ENCODE results near the gene NOTCH1. TPM values are rescaled to one million over a fixed set of nuclear protein-coding genes. Genes with fewer than 3 reads are reported as not detected.

Gene NOTCH1
- total and polyA plus RNA-seq, 2 of the 4 experiments (the other 2 are of a cell fraction) = 1.8 to 6.0 TPM

DNA sequence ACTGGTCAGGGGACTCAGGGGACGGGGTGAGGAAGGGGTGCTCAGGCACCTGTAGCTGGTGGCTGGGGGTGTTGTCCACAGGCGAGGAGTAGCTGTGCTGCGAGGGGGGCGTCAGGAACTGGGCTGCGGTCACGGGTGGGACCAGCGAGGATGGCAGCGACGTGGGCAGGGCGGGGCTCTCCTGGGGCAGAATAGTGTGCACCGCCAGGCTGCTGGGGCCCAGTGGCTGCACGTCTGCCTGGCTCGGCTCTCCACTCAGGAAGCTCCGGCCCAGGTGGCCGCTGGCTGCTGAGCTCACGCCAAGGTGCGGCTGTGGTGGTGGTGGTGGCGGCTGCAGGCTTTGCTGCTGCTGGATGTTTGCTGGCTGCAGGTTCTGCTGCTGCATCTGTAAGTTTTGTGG is 49.7 kb downstream of the NOTCH1 start:
- intact Hi-C loops (cut with micrococcal nuclease) = no loop called here
- H3K14ac ChIP-seq (replicated peaks; ENCODE audit: low read depth, low read length) = no peak overlapping the region
- CTCF ChIA-PET = no interaction called here

More for the DNA sequence above, 49.7 kb downstream of the NOTCH1 start:
- Histone ChIP-seq H2BK5ac (ENCODE audit: low read depth, low read length, poor library complexity, severe bottlenecking) (no peak overlapping the region), H2BK15ac (ENCODE audit: low read depth, low read length) (no peak overlapping the region), H3K56ac (ENCODE audit: extremely low read depth, insufficient read depth, low read length) (no peak overlapping the region), H3K18ac (ENCODE audit: low read depth, low read length) (no peak overlapping the region), H3K9ac (ENCODE audit: low read depth, low read length) (no peak overlapping the region), H3K4me3 (ENCODE audit: insufficient read depth, low read depth, low read length) (no peak overlapping the region), H2AK9ac (replicated peaks; ENCODE audit: low read depth, low read length, poor library complexity) (no peak overlapping the region), H4K91ac (ENCODE audit: insufficient read depth, low read depth, low read length) (no peak overlapping the region), H4K8ac (ENCODE audit: low read depth in 2 of 2, low read length in 2 of 2) (no peak overlapping the region), H3K9me1 (ENCODE audit: insufficient read depth, low read length) (no peaks in the 10 kb centered on the region), H3K27me3 (ENCODE audit: control insufficient read depth, insufficient read depth, low read length) (no peaks in the 10 kb centered on the region), H2BK120ac (ENCODE audit: low read depth, low read length) (no peak overlapping the region), H3K27ac (ENCODE audit: insufficient read depth, low read length) (no peak overlapping the region), H2BK20ac (ENCODE audit: low read depth, low read length) (no peak overlapping the region), H3K4me2 (ENCODE audit: low read depth, low read length) (no peak overlapping the region), H3K79me1 (ENCODE audit: low read depth in 1 of 2, low read length in 2 of 2) (no peaks in the 10 kb centered on the region), H3K4me1 (ENCODE audit: control insufficient read depth, insufficient read depth, low read length) (no peaks in the 10 kb centered on the region), H3K4ac (ENCODE audit: low read depth, low read length) (no peak overlapping the region), H4K20me1 (ENCODE audit: insufficient read depth, low read length) (no peaks in the 10 kb centered on the region), H2AK5ac (ENCODE audit: low read depth, low read length) (no peak overlapping the region), H4K5ac (ENCODE audit: low read depth, low read length) (no peak overlapping the region), H3K9me3 (ENCODE audit: control insufficient read depth, insufficient read depth, low read length) (no peaks in the 10 kb centered on the region), H3K23ac (ENCODE audit: low read depth, low read length) (no peak overlapping the region), H3K36me3 (ENCODE audit: control insufficient read depth, insufficient read depth, low read length) (peaks cover 53% of the 10 kb centered on the region), H2AFZ (replicated peaks; ENCODE audit: low read length, poor library complexity) (no peak overlapping the region)
- in situ Hi-C loops (cut with MboI; ENCODE audit: low sequenced_read_pairs) = no loop called here
- DNase-seq (no peak), ATAC-seq (ENCODE audit: low read depth) (no peak)
- 96% methylated on average over 14 of the region's 18 CpGs; no CpG with 5 or more reads in 1 of the 2 experiments for WGBS, 2 experiments (ENCODE audit: extremely low coverage in 2 of 2, insufficient read length in 1 of 2)
- dilution Hi-C loops (cut with HindIII; ENCODE audit: low sequenced_read_pairs, unreplicated experiment) = no loop called here
- TF ChIP-seq MAZ (IDR thresholded peaks at IDR 0.05; ENCODE audit: borderline replicate concordance, low read depth, low read length) = no peak
- TF ChIP-seq RCOR1 (IDR thresholded peaks at IDR 0.05; ENCODE audit: insufficient replicate concordance, low read length) = no peak
- TF ChIP-seq CHD1 (IDR thresholded peaks at IDR 0.05; ENCODE audit: low read depth, low read length) = no peak
- TF ChIP-seq, protein P1, sequence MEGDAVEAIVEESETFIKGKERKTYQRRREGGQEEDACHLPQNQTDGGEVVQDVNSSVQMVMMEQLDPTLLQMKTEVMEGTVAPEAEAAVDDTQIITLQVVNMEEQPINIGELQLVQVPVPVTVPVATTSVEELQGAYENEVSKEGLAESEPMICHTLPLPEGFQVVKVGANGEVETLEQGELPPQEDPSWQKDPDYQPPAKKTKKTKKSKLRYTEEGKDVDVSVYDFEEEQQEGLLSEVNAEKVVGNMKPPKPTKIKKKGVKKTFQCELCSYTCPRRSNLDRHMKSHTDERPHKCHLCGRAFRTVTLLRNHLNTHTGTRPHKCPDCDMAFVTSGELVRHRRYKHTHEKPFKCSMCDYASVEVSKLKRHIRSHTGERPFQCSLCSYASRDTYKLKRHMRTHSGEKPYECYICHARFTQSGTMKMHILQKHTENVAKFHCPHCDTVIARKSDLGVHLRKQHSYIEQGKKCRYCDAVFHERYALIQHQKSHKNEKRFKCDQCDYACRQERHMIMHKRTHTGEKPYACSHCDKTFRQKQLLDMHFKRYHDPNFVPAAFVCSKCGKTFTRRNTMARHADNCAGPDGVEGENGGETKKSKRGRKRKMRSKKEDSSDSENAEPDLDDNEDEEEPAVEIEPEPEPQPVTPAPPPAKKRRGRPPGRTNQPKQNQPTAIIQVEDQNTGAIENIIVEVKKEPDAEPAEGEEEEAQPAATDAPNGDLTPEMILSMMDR (conservative IDR thresholded peaks at IDR 0.05; ENCODE audit: low read depth, low read length) = no peak
- no peak for TF ChIP-seq MAFK (IDR thresholded peaks at IDR 0.05; ENCODE audit: low read depth, low read length)
- TF ChIP-seq, protein P2, sequence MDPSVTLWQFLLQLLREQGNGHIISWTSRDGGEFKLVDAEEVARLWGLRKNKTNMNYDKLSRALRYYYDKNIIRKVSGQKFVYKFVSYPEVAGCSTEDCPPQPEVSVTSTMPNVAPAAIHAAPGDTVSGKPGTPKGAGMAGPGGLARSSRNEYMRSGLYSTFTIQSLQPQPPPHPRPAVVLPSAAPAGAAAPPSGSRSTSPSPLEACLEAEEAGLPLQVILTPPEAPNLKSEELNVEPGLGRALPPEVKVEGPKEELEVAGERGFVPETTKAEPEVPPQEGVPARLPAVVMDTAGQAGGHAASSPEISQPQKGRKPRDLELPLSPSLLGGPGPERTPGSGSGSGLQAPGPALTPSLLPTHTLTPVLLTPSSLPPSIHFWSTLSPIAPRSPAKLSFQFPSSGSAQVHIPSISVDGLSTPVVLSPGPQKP (IDR thresholded peaks at IDR 0.05; ENCODE audit: borderline replicate concordance, low read depth, low read length) = no peak
- no peak for TF ChIP-seq RAD21 (IDR thresholded peaks at IDR 0.05; ENCODE audit: low read length)
- TF ChIP-seq BHLHE40 (IDR thresholded peaks at IDR 0.05; ENCODE audit: low read depth, low read length) = no peak
- no peak for TF ChIP-seq NFE2L2 (IDR thresholded peaks at IDR 0.05; ENCODE audit: low read depth, low read length)
- no peak for TF ChIP-seq MXI1 (IDR thresholded peaks at IDR 0.05; ENCODE audit: borderline replicate concordance, low read depth, low read length)
- TF ChIP-seq, protein P3, sequence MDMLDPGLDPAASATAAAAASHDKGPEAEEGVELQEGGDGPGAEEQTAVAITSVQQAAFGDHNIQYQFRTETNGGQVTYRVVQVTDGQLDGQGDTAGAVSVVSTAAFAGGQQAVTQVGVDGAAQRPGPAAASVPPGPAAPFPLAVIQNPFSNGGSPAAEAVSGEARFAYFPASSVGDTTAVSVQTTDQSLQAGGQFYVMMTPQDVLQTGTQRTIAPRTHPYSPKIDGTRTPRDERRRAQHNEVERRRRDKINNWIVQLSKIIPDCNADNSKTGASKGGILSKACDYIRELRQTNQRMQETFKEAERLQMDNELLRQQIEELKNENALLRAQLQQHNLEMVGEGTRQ (IDR thresholded peaks at IDR 0.05; ENCODE audit: low read depth, low read length) = no peak
- TF ChIP-seq CEBPB (IDR thresholded peaks at IDR 0.05; ENCODE audit: low read depth, low read length) = no peak
- TF ChIP-seq POLR2A (IDR thresholded peaks at IDR 0.05; ENCODE audit: low read depth, low read length) = no peak
- TF ChIP-seq FOS (IDR thresholded peaks at IDR 0.05; ENCODE audit: low read depth, low read length) = no peak
- TF ChIP-seq SMC3 (IDR thresholded peaks at IDR 0.05; ENCODE audit: low read depth, low read length) = no peak
- TF ChIP-seq RFX5 (IDR thresholded peaks at IDR 0.05; ENCODE audit: low read depth, low read length) = no peak
- POLR2A ChIA-PET (ENCODE audit: unreplicated experiment) = no interaction called here
- no TSS peak for BruUV-seq (replicated peaks)

Data from IMR-90 (cell line).